PC-9 (cell line): ENCODE results near the gene LMF1.

Experiments used
- CTCF ChIP-seq: fragments of 200-600 bp; sonication (generic); conservative IDR thresholded peaks from 2 replicates; pipeline ENCODE4 v1.6.1; 2017; ENCODE audit warnings: mixed run types, antibody characterized with exemption, mild to moderate bottlenecking, moderate library complexity
- EZH2 ChIP-seq: fragments of 200-600 bp; sonication (generic); IDR thresholded peaks from 2 replicates; pipeline ENCODE4 v1.8.0; 2017; ENCODE audit warnings: antibody characterized with exemption, low read depth

GRCh38 chr16:883781-884180 is 87.0 kb downstream of the LMF1 start:
- no peak for TF ChIP-seq CTCF
- no peak for TF ChIP-seq EZH2
